ENCODE measurements around the gene TNC. TPM values are rescaled to one million over a fixed set of nuclear protein-coding genes. Genes with fewer than 3 reads are reported as not detected.
A peak's percentile ranks its signal among the peaks of the same experiment; 100 is the strongest.
"Not testable (repeated sequence)": the region's sequence is repeated elsewhere in the genome, so short reads cannot be mapped to it uniquely, and the experiment has no call there.

TNC gene
- total and polyA plus RNA-seq, 8 donors: 3.5 to 265 (median 80.1) TPM

DNA sequence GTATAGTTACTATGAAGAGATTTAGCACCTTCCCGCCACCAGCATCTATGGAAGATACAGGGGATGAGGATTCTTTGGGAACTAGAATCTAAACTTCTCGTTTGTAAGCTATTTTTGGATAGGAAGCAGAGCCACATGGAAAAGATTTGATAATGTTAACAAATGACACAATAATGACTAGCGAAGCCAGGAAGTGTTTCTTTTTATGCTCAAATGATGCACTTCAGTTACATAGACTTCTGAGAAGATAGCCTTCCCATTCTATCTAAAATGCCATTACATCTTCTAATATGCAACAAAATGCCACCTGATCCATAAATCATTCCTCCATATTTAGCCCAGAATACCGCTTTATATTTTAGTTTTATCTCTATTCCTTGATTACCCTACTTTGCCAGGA is 17.0 kb upstream of the TNC start:
- Histone ChIP-seq H3K27me3 (no peaks in the 10 kb centered on the region), H3K4me3 (no peak overlapping the region), H3K9me3 (no peaks in the 10 kb centered on the region), H3K4me1 (no peaks in the 10 kb centered on the region), H3K36me3 (no peaks in the 10 kb centered on the region), H3K27ac (peak overlapping the region in 3 of 5 donors; percentile 10 to 31 (median 26))
- 67 to 77% (median 71%) methylated on average over 4 of the region's 4 CpGs for WGBS, 5 donors
- intact Hi-C loops (cut with DNase I; ENCODE audit: low total_unique reads): no loop called here
- TF ChIP-seq EP300 (IDR thresholded peaks at IDR 0.05) (no peak), POLR2AphosphoS5 (IDR thresholded peaks at IDR 0.05) (no peak), POLR2A (IDR thresholded peaks at IDR 0.05) (no peak)
- TF ChIP-seq, protein P1, sequence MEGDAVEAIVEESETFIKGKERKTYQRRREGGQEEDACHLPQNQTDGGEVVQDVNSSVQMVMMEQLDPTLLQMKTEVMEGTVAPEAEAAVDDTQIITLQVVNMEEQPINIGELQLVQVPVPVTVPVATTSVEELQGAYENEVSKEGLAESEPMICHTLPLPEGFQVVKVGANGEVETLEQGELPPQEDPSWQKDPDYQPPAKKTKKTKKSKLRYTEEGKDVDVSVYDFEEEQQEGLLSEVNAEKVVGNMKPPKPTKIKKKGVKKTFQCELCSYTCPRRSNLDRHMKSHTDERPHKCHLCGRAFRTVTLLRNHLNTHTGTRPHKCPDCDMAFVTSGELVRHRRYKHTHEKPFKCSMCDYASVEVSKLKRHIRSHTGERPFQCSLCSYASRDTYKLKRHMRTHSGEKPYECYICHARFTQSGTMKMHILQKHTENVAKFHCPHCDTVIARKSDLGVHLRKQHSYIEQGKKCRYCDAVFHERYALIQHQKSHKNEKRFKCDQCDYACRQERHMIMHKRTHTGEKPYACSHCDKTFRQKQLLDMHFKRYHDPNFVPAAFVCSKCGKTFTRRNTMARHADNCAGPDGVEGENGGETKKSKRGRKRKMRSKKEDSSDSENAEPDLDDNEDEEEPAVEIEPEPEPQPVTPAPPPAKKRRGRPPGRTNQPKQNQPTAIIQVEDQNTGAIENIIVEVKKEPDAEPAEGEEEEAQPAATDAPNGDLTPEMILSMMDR (IDR thresholded peaks at IDR 0.05): no peak
- peak in 1 of 2 donors; percentile 50 for DNase-seq

DNA sequence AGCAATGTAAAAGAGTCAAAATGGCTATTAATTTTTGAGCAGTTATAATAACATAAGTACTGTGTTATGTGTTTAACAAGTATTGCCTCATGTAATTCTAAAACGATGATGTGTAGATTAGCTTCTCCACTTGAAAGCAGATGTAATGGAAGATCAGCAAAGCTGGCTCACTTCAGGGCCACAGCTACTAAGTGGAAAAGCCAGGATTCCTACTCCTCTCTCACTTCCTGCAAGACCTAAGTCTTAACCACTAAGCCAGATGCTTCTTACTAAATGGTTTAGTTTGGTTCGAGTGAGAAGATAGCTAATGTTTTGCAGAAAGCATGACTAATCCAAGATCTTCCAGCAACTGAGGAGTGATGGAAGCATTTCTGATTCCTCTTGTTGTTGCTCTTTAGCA is 15.7 kb upstream of the TNC start:
- no peaks in the 10 kb centered on the region for H3K9me3 ChIP-seq
- H3K27ac ChIP-seq: no peak overlapping the region
- TF ChIP-seq POLR2A (IDR thresholded peaks at IDR 0.05): no peak
- TF ChIP-seq, protein P1 (IDR thresholded peaks at IDR 0.05): no peak
- no peak for TF ChIP-seq EP300 (IDR thresholded peaks at IDR 0.05)
- TF ChIP-seq POLR2AphosphoS5 (IDR thresholded peaks at IDR 0.05): no peak
- H3K36me3 ChIP-seq: no peaks in the 10 kb centered on the region
- 56 to 76% (median 70%) methylated on average over 2 of the region's 2 CpGs for WGBS, 5 donors
- DNase-seq: no peak
- no peak overlapping the region for H3K4me3 ChIP-seq
- H3K27me3 ChIP-seq: no peaks in the 10 kb centered on the region
- H3K4me1 ChIP-seq: no peaks in the 10 kb centered on the region
- intact Hi-C loops (cut with DNase I; ENCODE audit: low total_unique reads): no loop called here

DNA sequence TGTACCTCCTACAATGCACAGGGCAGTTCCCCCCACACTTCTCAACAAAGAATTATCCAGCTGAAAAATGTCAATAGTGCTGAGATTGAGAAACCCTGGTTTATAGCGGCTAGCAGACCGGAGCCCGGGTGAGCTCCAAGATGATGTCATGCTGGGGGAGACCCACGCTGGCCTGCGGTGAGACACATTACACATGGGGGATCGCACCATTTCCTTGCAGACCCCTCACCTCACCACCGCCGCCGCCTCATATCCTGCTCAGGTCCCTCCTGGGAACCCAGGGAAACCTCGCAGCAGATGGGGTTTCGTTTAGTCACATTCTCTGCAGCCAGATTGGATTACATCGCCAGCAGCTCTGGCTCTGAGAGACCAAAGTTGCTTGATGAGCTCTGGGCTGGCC is 14.7 kb upstream of the TNC start:
- H3K4me3 ChIP-seq: no peak overlapping the region
- peak in 1 of 2 donors; percentile 48 for DNase-seq
- no peaks in the 10 kb centered on the region for H3K36me3 ChIP-seq
- intact Hi-C loops (cut with DNase I; ENCODE audit: low total_unique reads): no loop called here
- WGBS, 5 donors: 79 to 87% (median 85%) methylated on average over 12 of the region's 12 CpGs
- H3K4me1 ChIP-seq: peaks cover 0 to 2% (median 0%) of the 10 kb centered on the region in 4 donors
- no peak for TF ChIP-seq POLR2A (IDR thresholded peaks at IDR 0.05)
- no peak for TF ChIP-seq EP300 (IDR thresholded peaks at IDR 0.05)
- TF ChIP-seq, protein P1 (IDR thresholded peaks at IDR 0.05): no peak
- no peak for TF ChIP-seq POLR2AphosphoS5 (IDR thresholded peaks at IDR 0.05)
- H3K27me3 ChIP-seq: no peaks in the 10 kb centered on the region
- H3K27ac ChIP-seq: no peak overlapping the region
- H3K9me3 ChIP-seq: no peaks in the 10 kb centered on the region

DNA sequence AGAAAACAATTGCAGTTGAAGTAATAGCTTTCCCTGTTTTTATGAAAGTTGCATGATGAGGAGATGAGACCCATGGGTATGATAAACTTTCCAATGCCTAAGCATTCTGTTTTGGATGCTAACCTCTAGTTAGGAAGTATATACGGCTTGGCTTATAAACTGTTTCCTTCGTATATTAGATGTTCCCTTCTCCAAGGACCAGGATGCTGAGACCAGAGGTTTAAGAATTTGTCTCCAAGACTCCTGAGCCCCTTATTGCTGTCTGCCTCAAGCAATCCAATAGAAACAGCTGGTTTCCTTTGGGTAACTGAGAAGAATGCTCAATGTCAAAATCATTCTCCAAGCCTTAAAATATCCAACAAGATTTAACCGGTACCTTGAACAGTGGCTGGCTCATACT is 12.2 kb upstream of the TNC start:
- no peaks in the 10 kb centered on the region for H3K36me3 ChIP-seq
- DNase-seq: no peak
- intact Hi-C loops (cut with DNase I; ENCODE audit: low total_unique reads): no loop called here
- TF ChIP-seq POLR2AphosphoS5 (IDR thresholded peaks at IDR 0.05) (no peak), EP300 (IDR thresholded peaks at IDR 0.05) (no peak), POLR2A (IDR thresholded peaks at IDR 0.05) (no peak)
- TF ChIP-seq, protein P1 (IDR thresholded peaks at IDR 0.05): no peak
- H3K27ac ChIP-seq: no peak overlapping the region
- WGBS, 5 donors: 56 to 78% (median 59%) methylated on average over 3 of the region's 3 CpGs
- no peak overlapping the region for H3K4me3 ChIP-seq
- H3K9me3 ChIP-seq: peaks cover 0 to 5% (median 2%) of the 10 kb centered on the region in 4 donors
- H3K4me1 ChIP-seq: peaks cover 0 to 4% (median 0%) of the 10 kb centered on the region in 4 donors
- no peaks in the 10 kb centered on the region for H3K27me3 ChIP-seq

DNA sequence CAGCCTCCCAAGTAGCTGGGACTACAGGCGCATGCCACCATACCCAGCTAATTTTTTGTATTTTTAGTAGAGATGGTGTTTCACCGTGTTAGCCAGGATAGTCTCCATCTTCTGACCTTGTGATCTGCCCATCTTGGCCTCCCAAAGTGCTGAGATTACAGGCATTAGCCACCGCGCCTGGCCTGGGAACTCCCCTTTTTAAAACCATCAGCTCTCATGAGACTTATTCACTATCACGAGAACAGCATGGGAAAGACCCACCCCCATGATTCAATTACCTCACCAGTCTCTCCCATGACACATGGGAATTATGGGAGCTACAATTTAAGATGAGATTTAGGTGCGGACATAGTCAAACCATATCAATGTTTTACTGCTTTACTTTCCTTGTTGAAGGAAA is 10.8 kb upstream of the TNC start:
- H3K36me3 ChIP-seq; H3K27me3 ChIP-seq; H3K27ac ChIP-seq; intact Hi-C loops (cut with DNase I; ENCODE audit: low total_unique reads); DNase-seq; H3K9me3 ChIP-seq; H3K4me1 ChIP-seq; H3K4me3 ChIP-seq: not testable (repeated sequence)
- 92 to 95% (median 93%) methylated on average over 6 of the region's 6 CpGs for WGBS, 5 donors

All from stomach (tissue), 9 donors.